ENCODE results near the gene TFE3.

TFE3 gene, protein sequence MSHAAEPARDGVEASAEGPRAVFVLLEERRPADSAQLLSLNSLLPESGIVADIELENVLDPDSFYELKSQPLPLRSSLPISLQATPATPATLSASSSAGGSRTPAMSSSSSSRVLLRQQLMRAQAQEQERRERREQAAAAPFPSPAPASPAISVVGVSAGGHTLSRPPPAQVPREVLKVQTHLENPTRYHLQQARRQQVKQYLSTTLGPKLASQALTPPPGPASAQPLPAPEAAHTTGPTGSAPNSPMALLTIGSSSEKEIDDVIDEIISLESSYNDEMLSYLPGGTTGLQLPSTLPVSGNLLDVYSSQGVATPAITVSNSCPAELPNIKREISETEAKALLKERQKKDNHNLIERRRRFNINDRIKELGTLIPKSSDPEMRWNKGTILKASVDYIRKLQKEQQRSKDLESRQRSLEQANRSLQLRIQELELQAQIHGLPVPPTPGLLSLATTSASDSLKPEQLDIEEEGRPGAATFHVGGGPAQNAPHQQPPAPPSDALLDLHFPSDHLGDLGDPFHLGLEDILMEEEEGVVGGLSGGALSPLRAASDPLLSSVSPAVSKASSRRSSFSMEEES

DNA sequence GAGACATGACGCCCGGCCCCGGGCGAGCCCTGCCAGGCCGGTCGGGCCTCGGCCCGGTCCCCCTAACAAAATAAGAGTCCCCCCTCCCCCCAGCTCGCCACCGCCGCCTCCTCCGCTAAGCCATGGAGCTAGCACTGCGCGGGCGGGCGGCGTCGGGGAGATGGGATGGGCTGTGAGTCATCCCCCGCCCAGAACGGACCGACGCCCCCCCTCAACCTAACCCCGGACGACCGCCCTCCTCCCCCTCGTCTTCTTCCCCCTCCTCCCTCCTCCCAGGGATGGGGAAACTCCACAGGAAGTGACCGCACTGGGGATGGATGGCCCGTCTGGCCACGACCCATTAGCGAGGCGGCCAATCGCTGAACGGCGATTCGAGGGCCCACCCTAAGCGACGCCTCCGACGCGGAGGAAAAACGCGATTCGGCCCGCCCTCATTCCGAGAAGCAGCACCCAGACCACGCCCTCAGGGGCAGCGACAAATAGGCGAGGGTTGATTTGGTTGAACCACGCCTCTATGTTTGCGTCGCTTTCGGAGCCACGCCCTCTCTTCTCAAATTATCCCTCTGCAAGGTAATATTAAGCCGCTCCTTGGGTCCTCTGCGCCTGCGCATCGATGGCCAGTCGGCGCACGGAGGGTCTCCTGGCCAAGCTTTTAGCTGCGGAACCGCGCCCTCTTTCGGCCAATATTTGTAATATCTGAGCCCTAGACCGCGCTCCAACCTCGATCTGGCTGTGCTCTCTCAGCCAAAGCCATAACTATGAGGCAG lies at the start of gene TFE3:
TFE3 (minus strand) TSS at position 138 of the 767 bp plus-strand sequence; CDS start at position 7, 131 bp downstream.
- in situ Hi-C loops (cut with MboI; ENCODE audit: low sequenced_read_pairs) = no loop called here

DNA sequence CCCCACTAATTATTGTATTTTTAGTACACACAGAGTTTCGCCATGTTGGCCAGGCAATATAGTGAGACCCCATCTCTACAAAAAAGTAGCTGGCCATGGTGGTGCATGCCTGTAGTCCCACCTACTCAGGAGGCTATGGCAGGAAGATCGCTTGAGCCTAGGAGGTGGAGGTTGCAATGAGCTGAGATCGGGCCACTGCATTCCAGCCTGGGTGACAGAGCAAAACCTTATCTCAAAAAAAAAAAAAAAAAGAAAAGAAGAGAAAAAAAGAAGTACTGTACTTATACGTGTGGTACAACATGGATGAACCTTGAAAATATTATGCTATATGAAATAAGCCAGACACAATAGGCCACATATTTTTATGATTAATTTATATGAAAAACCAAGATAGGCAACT lies 46.4 kb upstream of the TFE3 start:
- in situ Hi-C loops (cut with MboI; ENCODE audit: low sequenced_read_pairs) = no loop called here

DNA sequence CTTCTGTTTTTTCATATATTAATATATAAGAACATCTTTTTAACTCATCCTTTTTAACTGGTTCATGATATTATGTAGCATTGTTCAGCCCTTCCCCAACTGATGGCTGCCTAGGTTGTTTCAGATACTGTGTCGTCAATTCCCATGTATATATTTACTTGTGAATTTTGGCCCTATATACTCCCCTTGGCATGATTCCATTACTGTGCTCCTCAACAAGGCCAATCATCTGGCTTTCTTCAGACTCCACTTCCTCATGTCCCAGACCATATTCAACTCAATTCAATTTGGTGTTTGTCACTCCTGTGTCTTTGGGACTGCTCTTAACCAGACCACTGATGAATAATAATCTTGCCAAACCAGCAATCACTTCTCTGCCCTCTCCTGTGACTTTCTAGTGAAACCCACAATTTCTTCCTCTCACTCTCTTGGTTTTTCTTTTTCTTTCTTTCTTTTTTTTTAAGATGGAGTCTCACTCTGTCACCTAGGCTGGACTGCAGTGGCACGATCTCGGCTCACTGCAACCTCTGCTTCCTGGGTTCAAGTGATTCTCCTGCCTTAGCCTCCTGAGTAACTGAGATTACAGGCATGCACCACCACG lies 39.2 kb upstream of the TFE3 start:
- in situ Hi-C loops (cut with MboI; ENCODE audit: low sequenced_read_pairs) = no loop called here

DNA sequence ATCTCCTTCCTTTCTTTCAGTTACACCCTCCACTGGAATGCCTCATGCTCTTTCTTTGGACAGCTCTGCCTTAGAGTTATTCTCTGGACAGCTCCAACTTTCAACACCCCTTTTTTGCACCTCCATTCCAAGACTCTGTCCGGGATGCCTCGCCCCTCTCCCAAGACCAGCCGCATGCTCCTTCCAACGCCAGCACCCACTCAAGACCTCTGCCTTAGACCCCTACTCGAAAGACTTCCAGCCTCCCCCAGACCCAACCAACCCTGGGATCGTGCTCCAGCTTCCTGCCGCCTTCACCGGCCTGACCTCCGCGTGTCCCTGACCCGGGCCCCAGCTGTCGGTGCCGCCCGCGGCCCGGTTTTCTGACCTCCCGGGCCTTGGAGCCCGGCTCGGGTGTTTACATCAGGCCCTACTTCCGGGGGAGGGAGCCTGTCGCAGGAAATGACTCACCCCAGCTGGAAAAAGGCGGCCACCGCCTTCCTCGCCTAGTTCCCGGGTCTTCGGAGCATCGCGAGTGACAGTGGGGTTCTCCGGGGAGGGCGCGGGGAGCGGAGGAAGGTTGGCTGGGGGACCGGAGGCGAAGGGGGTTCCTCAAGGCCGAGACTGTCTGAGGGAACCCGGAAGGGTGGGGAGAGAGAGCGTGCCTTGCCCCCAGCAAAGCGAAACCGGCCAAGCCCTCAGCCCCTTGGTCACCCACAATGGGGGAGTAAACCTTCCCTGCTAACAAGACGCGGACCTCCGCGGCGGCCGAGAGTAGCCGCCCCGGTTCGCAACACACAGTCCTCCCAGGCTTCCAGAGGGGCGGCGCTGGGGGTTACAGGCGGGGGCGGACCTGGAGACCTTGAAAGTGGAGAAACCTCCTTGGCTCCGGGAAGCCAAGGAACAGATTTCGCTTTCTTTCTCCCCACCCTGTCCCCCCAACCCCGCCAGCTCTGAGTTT lies 36.6 kb upstream of the TFE3 start, which contains the start of gene WDR45:
WDR45 (minus strand) TSS at position 399 of the 940 bp plus-strand sequence. CDS start 1,792 bp downstream, outside the sequence.
- in situ Hi-C loops (cut with MboI; ENCODE audit: low sequenced_read_pairs) = no loop called here

DNA sequence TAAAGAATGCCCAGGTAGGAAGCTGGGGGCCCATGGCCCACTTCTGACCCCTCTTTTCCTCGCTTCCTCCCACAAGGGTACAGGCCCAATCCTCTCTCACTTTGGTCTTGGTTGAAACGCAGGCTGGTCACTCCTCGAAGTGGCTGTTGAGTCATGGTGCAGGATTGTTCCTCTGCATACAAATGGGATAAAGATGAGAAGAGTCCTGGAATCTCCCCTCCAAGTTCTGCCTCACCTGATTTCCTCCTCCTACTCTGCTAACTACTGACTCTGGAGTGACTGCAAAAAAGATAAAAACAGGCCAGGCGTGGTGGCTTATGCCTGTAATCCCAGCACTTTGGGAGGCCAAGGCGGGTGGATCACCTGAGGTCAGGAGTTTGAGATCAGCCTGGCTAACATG lies 34.8 kb upstream of the TFE3 start:
- in situ Hi-C loops (cut with MboI; ENCODE audit: low sequenced_read_pairs) = no loop called here

DNA sequence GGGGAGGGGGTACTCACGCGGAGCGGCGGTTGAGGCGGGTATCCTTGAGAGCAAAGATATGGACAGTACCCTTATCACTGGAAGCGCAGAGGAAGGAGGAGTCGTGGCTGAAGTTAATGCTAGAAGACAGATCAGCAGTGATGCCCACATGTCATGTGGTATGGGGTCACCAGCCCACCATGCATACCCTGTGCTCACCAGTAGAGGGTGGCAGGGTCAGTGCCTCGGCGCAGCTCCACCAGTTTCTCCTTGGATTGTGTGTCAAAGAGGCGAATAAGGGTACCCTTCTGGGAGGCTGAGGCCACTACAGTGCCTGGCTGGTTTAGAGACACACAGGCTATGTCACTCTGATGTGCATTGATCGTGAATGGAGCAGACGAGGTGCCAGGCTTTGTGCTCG lies 32.2 kb upstream of the TFE3 start:
- in situ Hi-C loops (cut with MboI; ENCODE audit: low sequenced_read_pairs) = no loop called here

DNA sequence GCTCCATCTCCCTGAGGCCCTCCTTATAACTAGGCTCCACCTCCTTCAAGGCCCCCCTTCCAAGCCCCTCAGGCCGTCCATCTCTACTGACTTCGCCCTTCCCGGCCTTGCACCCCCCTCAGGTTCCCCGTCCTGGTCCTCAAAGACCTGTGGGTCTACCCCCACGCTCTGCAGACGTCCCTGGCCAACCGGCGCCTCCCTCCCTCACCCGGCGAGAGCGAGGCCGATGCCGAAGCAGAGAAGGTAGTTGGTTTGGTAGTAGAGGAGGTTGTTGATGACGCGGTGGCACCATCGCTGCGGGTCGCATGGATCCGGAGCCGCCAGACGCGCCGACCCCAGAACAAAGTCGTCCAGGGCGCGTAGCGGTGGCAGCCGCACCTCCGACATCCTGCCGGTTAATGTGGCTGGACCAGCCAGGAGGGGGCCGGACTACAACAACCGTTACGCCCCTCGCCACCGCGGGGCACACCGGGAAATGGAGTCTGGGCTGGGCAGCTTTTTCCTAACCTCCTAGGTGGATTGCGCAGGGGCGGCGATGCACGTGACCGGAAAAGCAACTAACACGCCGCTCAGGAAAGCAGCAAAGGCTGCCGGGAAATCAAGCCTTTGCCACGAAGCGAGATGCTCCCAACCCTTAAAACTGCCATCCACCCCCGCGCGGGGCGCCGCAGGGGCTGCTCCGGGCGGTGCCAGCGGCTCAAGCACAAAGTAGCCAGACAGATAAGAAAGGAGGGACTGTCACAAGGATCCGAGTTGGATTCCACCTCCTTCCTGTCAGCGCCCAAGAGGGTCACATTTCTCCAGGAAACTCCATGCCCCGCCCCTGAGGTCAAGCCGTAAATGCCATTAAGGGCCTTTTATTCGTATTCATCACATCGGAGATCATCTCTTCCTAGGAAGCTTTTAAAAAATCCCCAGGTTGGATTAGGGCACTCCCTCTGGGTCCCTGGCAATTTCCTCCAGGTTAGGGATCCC lies 30.7 kb upstream of the TFE3 start, which contains the start of gene PRAF2:
PRAF2 (minus strand) TSS at position 402 of the 975 bp plus-strand sequence; CDS start at position 387, 15 bp downstream.
- in situ Hi-C loops (cut with MboI; ENCODE audit: low sequenced_read_pairs) = no loop called here

DNA sequence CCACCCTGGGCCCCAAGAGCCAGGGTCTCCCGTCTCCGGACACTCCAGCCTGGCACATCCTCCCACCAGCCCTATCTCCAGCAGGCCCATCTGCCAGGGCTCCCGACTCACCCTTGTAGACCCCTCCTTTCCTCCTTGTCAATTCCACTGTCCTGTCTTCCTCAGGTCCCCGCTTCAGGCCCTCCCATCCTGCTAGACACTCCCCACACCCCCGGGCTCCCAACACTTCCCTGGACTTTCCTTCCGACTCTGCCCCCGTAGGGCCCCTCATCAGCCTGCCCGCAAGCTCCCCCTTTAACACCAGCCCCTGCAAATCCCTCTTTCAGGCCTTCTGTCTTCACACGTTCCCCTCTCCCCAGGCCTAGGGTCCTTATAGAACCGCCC lies 29.5 kb upstream of the TFE3 start:
- in situ Hi-C loops (cut with MboI; ENCODE audit: low sequenced_read_pairs) = no loop called here

DNA sequence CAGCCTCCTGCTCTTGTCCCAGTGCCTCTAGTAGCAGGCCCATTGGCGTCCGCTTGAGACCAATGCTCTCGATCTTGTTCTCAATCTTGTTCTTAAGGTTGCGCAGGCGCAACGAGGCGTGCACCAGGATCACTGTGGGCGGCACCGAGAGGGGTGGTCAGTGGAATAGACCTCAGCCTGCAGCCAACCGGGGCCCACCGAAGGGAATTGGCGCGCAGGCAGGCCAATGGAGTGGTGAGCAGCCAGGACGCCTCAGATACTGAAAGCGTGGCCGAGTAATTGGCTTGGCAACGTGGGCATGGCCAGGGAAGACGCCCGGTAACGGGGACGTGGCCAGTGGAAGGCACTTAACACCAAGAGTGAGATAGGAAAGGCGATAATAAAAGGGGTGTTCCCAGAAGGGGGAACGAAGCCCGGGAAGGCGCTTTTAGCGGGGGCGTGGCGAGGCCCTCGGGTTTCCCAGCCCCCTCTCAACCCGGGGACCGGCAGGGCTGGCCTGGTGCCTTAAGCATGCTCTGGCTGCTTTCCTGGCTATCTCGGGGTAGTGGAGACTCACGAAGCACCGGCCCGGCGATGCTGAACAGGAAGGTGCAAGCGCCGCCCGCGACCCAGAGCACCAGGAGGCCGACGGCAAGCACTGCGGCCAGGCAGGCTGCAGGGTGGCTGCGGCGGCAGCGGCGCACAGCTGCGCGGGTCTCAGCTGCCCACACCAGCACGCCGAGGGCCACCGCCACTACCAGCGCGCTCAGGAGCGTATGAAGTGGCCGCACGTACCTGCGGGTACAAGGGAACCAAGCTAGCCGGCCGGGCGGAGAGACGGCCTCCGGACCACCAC lies 28.9 kb upstream of the TFE3 start:
- in situ Hi-C loops (cut with MboI; ENCODE audit: low sequenced_read_pairs) = no loop called here

DNA sequence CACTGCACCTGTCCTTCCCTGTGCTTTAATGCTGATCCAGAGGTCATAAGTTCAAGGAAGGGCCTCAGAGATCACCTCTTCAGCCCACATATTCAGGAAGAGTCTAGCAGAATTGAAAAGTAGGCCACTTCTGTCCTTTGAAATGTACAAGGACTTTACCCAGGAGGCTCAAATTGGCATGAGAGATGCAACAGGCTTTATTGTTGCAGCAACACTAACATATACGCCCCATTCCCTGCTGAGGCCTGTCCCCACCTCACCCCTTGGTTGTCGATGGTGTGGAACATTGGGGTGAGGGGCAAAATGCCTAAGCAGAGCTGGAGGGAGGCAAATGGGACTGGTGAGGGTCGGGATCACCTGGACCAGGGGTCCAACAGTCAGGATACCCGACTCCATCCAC lies 27.8 kb upstream of the TFE3 start:
- in situ Hi-C loops (cut with MboI; ENCODE audit: low sequenced_read_pairs) = no loop called here

DNA sequence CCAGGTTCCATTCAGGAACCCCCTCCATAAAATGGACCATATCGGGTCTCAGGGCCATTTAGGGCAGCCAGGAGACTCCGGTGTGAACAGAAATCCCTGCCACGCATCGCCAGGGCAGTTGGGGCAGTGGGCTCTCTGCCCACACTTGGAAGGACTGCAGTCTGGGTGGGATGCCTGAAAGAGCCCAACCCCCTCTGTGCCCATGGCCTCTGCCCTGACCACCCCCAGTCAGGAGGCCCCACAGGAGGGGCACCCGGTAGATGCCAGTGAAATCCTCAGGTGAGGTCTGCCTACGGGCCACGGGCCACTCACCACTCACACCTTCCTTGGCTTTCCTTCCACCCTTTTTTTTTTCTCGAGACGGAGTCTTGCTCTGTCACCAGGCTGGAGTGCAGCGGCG lies 25.9 kb upstream of the TFE3 start:
- in situ Hi-C loops (cut with MboI; ENCODE audit: low sequenced_read_pairs) = no loop called here

DNA sequence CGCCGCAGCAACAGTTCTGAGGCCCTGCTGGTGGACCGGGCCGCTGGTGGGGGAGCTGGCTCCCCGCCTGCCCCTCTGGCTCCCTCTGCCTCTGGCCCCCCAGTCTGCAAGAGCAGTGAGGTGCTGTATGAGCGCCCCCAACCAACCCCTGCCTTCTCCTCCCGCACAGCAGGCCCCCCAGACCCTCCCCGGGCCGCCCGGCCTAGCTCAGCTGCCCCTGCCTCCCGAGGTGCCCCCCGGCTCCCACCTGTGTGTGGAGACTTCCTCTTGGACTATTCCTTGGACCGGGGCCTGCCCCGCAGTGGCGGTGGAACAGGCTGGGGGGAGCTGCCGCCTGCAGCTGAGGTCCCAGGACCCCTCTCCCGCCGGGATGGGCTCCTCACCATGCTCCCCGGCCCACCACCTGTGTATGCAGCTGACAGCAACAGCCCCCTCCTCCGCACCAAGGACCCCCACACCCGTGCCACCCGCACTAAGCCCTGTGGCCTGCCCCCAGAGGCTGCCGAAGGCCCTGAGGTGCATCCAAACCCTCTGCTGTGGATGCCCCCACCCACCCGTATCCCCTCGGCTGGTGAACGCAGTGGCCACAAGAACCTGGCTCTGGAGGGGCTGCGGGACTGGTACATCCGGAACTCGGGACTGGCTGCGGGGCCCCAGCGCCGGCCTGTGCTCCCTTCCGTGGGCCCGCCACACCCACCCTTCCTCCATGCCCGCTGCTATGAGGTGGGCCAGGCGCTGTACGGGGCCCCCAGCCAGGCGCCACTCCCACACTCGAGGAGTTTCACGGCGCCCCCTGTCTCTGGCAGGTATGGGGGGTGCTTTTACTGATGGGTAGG lies 24.3 kb upstream of the TFE3 start:
- in situ Hi-C loops (cut with MboI; ENCODE audit: low sequenced_read_pairs) = no loop called here

DNA sequence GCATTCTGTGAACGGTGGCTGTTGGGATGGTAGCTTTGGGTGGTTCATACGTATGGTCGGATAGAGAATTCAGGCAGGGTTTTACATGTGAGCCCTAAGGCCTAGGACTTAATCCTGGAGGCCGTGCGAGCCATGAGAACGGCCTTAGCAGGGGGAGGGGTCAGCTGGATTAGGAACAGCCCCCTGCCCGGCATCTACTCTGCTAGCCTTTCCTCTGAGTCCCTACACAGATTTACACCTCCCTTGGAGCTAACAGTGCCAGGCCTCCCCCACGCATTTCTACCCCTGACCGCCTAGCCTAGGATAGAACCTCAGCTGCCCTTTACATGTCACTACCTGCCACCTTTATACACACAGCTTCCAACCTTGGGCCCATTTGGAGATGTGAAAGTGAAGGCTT lies 23.5 kb upstream of the TFE3 start:
- in situ Hi-C loops (cut with MboI; ENCODE audit: low sequenced_read_pairs) = no loop called here

DNA sequence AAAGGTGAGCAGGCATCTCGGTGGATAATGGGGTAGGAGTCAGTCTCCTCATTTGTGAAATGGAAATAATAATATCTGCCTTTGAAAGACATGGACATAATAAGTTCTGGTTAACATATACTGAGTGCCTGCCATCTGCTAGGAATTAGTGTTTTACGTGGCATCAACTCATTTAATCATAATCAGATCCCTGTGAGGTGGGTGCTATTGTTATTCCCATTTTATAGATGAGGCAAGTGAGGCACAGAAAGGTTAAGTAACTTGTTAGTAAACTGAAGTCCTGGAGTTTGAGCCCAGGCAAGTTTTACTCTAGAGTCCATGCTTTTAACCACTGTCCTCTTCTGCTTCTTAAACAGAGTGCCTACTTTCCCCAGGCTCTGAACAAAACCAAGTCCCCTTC lies 23.1 kb upstream of the TFE3 start:
- in situ Hi-C loops (cut with MboI; ENCODE audit: low sequenced_read_pairs) = no loop called here

DNA sequence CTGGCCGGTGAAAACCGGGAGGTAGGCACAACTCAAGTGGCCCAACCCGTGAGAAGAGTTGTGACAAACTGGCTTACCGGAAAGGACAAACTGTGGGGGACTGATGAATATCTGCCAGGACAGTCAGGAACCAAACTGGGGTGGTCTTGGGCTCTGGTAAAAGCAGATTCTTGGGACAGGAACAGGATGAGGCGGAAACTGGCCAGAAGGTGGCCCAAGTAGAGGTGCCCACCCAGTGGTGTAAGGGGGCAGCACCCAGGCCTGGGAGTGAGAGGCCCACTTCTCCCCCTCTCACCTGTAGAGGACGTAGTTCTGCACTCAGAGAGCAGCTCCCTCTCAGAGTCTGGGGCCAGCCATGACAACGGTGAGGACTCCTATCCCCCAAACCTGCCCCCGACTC lies 21.6 kb upstream of the TFE3 start:
- in situ Hi-C loops (cut with MboI; ENCODE audit: low sequenced_read_pairs) = no loop called here

DNA sequence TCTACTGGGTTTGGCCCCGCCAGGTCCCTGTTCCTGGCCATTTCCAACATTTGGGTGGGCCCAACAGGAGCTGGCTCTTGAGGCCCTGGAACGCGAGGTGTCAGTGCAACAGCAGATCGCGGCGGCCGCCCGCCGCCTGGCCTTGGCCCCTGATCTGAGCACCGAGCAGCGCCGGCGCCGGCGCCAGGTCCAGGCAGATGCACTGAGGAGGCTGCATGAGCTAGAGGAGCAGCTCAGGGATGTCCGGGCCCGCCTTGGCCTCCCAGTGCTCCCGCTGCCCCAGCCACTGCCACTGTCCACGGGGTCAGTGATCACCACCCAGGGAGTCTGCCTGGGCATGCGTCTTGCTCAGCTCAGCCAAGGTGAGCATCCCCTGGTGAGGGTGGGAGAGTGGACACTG lies 21.1 kb upstream of the TFE3 start:
- in situ Hi-C loops (cut with MboI; ENCODE audit: low sequenced_read_pairs) = no loop called here

DNA sequence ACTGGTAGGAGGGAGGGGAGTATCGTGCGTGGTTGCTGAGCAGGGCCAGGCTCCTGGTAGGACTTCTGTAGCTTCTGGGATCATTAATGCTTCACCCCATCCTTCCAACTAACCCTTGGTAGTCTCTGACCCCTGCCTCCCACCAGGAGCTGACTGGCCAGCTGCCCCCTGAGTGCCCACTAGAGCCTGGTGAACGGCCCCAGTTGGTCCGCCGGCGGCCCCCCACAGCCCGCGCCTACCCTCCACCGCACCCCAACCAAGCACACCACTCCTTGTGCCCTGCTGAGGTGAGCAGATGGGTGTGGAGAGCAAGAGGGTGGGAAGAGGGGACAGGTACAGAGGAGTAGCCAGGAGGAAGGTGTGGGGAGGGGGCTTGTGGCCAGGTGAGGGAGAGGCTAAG lies 20.6 kb upstream of the TFE3 start:
- in situ Hi-C loops (cut with MboI; ENCODE audit: low sequenced_read_pairs) = no loop called here
